Measurements from ENCODE around the gene GAS2L2.

Gene GAS2L2

GRCh38 chr17:35786941-35787432, 33.9 kb upstream of the GAS2L2 start:
- FAIRE-seq (no peak), DNase-seq (ENCODE audit: insufficient read length, low spot score) (no peak)
- TF ChIP-seq POLR2A (IDR thresholded peaks at IDR 0.05; ENCODE audit: low read depth, low read length): no peak

GRCh38 chr17:35784895-35785294, 31.9 kb upstream of the GAS2L2 start:
- DNase-seq (ENCODE audit: insufficient read length, low spot score) (no peak), FAIRE-seq (no peak)
- no peak for TF ChIP-seq POLR2A (IDR thresholded peaks at IDR 0.05; ENCODE audit: low read depth, low read length)

GRCh38 chr17:35780950-35781349, 27.9 kb upstream of the GAS2L2 start:
- DNase-seq (ENCODE audit: insufficient read length, low spot score) (no peak), FAIRE-seq (no peak)
- TF ChIP-seq POLR2A (IDR thresholded peaks at IDR 0.05; ENCODE audit: low read depth, low read length): no peak

GRCh38 chr17:35778641-35779196, 25.7 kb upstream of the GAS2L2 start:
- no peak for TF ChIP-seq POLR2A (IDR thresholded peaks at IDR 0.05; ENCODE audit: low read depth, low read length)
- DNase-seq (ENCODE audit: insufficient read length, low spot score): no peak
- no peak for FAIRE-seq

GRCh38 chr17:35775583-35775982, 22.5 kb upstream of the GAS2L2 start:
- FAIRE-seq (no peak), DNase-seq (ENCODE audit: insufficient read length, low spot score) (no peak)
- no peak for TF ChIP-seq POLR2A (IDR thresholded peaks at IDR 0.05; ENCODE audit: low read depth, low read length)

- no peak for TF ChIP-seq POLR2A (IDR thresholded peaks at IDR 0.05; ENCODE audit: low read depth, low read length)
- DNase-seq (ENCODE audit: insufficient read length, low spot score) (no peak), FAIRE-seq (no peak)
Measured at GRCh38 chr17:35775039-35775438, 22.0 kb upstream of the GAS2L2 start.

GRCh38 chr17:35774499-35774898, 21.5 kb upstream of the GAS2L2 start:
- TF ChIP-seq POLR2A (IDR thresholded peaks at IDR 0.05; ENCODE audit: low read depth, low read length): no peak
- DNase-seq (ENCODE audit: insufficient read length, low spot score) (no peak), FAIRE-seq (no peak)

- TF ChIP-seq POLR2A (IDR thresholded peaks at IDR 0.05; ENCODE audit: low read depth, low read length): no peak
- DNase-seq (ENCODE audit: insufficient read length, low spot score): no peak
- FAIRE-seq: no peak
Measured at GRCh38 chr17:35773679-35774425, 20.8 kb upstream of the GAS2L2 start.

GRCh38 chr17:35773129-35773528, 20.1 kb upstream of the GAS2L2 start:
- DNase-seq (ENCODE audit: insufficient read length, low spot score) (no peak), FAIRE-seq (no peak)
- TF ChIP-seq POLR2A (IDR thresholded peaks at IDR 0.05; ENCODE audit: low read depth, low read length): no peak

GRCh38 chr17:35769895-35770486, 17.0 kb upstream of the GAS2L2 start:
- FAIRE-seq (no peak), DNase-seq (ENCODE audit: insufficient read length, low spot score) (no peak)
- no peak for TF ChIP-seq POLR2A (IDR thresholded peaks at IDR 0.05; ENCODE audit: low read depth, low read length)

- no peak for FAIRE-seq
- DNase-seq (ENCODE audit: insufficient read length, low spot score): no peak
- TF ChIP-seq POLR2A (IDR thresholded peaks at IDR 0.05; ENCODE audit: low read depth, low read length): no peak
Measured at GRCh38 chr17:35768797-35769196, 15.8 kb upstream of the GAS2L2 start.

GRCh38 chr17:35766903-35767510, 14.0 kb upstream of the GAS2L2 start:
- peak; percentile 72 for DNase-seq (ENCODE audit: insufficient read length, low spot score)
- no peak for TF ChIP-seq POLR2A (IDR thresholded peaks at IDR 0.05; ENCODE audit: low read depth, low read length)
- no peak for FAIRE-seq

GRCh38 chr17:35766489-35766877, 13.4 kb upstream of the GAS2L2 start:
- DNase-seq (ENCODE audit: insufficient read length, low spot score) (no peak), FAIRE-seq (no peak)
- TF ChIP-seq POLR2A (IDR thresholded peaks at IDR 0.05; ENCODE audit: low read depth, low read length): no peak

GRCh38 chr17:35765756-35766488, 12.9 kb upstream of the GAS2L2 start:
- no peak for DNase-seq (ENCODE audit: insufficient read length, low spot score)
- no peak for FAIRE-seq
- no peak for TF ChIP-seq POLR2A (IDR thresholded peaks at IDR 0.05; ENCODE audit: low read depth, low read length)

Measured in H54 (cell line).